Stimulated activated CD4-positive, alpha-beta T cell treated with anti-CD3 and anti-CD28 coated beads, Interleukin-2, amount 100 ng/mL, for 4 hours (primary cell): Measurements from ENCODE around the gene LRRC52.

ENCODE experiments used
- DNase-seq: peaks from one replicate; pipeline ENCODE4 v3.0.0-alpha.2; 2020; ENCODE audit warnings: low read depth

Gene LRRC52

GRCh38 chr1:165543532-165544438, at the start of gene LRRC52:
LRRC52 (plus strand) TSS chr1:165544000; CDS start chr1:165544297, 297 bp downstream.
- DNase-seq: no peak

DNA sequence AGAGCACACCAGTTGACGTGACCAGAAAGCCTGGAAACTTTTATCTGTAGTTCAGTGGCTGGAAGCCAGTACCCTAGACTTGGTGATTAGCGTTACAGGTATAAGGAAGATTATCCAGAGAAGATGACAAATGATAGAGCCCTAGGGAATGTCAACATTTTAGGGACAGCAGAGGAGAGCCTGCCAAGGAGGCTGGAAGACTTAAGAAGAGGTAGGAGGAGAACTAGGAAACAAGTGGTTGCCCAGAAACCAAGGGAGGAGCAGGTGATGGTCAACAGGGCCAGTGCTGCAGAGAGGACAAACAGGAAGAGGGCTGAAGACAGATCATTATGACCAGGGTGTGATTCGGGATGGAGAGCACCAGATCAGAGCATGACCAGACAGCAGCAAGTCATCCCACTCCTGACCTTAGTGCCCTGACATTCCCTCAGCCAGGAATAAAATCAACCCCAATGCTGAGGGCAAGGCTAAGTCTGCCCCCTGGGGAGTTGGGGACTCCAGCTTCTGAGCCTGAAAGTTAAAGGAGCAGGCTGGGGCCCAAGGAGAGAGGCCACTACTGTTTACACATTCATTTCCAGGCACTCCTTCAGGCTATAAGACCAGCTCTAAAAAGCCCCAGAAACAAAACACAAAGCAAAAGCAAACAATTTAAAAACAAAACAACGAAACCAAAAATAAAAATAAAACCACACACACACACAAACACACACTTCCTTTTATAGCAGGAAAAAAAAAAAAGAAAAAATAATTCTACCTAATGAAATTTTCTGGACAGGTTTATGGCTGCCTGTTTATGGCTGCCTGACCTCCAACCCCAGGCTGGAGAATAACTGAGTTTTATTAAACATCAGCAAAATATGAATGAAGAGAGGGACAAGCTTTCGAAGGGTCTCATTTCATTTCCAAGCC, 48.6 kb upstream of the LRRC52 start:
- DNase-seq: no peak

- DNase-seq: no peak
Observed at GRCh38 chr1:165495858-165496205, 48.0 kb upstream of the LRRC52 start.

DNA sequence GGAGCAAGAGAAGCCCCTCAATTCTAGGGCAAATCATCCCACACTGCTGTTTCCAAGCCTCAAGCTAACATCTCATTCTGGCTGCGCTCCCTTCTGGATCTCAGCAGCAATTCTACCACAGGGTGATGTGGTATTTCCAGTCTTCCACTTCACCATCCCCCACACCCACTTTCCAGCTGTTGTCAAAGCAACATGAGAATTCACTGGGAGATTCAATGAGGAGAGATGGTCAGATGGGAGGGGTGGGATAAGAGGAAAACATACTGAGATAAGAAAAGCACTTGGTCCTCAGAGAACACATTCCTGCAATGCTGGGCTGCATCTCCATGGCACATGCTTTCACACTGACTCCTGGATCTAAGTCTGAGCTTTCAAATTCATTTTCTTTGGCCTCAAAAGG, 47.3 kb upstream of the LRRC52 start:
- DNase-seq: no peak

GRCh38 chr1:165497069-165498013, 46.5 kb upstream of the LRRC52 start:
- DNase-seq: no peak

GRCh38 chr1:165501330-165501969, 42.4 kb upstream of the LRRC52 start:
- no peak for DNase-seq

DNA sequence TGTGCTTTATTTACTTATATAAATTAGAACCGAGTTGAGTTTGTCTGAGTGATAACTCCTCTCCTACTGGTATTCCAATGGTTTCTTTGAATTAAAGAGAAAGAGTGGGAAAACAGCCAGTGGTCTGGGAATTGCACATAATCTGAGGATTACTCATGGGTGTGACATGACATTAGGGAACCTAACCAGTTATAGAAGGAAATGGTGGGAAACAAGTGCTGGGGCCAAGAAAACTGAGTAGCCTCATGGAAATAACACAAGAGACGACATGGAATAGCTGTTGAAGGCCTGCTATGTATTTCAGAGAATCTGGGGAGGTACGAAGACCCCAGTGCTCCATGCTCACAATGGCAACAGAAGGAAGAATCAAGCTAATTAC, 41.8 kb upstream of the LRRC52 start:
- no peak for DNase-seq

DNA sequence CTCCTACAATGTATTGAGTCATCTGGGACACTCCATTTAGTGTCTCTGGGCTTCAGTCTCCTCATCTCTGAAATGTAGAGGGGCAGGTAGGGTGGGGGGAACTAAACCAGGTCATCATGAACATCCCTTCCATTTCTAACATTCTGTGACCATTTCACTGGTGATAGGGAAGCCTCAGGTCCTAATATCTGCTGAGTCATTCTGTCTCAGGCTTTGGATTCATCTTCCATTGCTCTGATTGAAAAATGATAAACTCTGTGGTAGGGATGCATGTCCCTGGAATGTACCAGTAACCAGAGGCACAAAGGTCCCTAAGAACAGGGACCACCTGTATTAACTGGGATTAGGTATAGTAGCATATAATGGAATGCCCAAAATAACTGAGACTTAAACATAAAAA, 36.2 kb upstream of the LRRC52 start:
- no peak for DNase-seq

DNA sequence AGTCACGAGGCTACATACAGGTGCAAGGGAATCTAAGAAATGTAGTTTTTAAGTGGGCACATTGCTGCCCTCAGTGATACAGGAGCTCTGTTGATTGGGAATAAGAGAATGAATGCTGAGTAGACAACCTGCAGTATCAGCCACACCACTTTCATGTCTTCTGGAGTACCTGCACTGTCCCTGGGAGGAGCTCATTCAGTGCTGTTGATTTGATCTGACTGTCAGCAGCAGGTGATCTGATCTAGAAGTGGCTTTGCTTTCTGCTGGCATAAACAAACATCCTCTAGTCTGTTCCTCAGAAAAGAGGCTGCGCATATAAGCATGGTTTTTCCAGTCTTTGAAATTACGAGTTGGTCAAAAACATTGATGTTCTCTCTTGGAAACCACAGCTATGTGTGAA, 35.5 kb upstream of the LRRC52 start:
- DNase-seq: no peak

DNA sequence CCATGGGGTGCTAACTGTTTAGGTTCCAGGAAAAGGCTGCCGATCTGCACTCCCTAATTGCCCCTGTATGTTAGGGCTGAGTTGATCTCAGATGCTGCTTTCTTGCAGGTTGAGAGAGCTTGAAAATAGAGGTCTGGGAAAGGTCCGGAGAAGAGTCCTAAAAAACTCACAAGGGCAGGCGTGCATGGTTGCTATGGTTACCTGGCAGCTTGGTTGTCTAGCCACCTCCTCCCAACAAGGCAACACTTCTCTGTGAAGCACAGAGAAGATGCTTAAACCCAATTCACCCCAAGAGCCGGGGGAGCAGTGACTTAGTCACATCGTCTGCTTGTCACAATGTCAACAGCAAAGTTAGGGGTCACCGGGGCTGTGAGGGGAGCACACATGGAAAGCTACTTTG, 31.0 kb upstream of the LRRC52 start:
- DNase-seq: no peak

- no peak for DNase-seq
Observed at GRCh38 chr1:165516469-165516868, 27.3 kb upstream of the LRRC52 start.

DNA sequence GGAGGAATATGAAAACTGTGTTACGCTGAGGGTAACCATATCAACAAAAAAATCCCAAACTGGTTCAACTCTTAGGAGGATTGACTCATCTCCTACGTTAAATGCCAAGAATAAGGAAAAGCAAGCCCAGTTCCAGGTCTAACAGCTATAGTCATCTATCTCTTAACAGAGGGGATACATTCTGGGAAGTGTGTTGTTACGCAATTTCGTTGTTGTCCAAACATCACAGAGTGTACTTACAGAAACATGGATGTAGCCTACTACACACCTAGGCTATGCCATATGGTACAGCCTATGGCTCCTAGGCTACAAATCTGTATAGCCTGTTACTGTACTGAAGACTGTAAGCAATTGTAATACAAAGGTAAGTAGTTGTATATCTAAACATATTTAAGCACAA, 23.2 kb upstream of the LRRC52 start:
- DNase-seq: no peak

GRCh38 chr1:165524639-165525285, 19.0 kb upstream of the LRRC52 start:
- no peak for DNase-seq

- no peak for DNase-seq
Observed at GRCh38 chr1:165525708-165526107, 18.1 kb upstream of the LRRC52 start.

DNA sequence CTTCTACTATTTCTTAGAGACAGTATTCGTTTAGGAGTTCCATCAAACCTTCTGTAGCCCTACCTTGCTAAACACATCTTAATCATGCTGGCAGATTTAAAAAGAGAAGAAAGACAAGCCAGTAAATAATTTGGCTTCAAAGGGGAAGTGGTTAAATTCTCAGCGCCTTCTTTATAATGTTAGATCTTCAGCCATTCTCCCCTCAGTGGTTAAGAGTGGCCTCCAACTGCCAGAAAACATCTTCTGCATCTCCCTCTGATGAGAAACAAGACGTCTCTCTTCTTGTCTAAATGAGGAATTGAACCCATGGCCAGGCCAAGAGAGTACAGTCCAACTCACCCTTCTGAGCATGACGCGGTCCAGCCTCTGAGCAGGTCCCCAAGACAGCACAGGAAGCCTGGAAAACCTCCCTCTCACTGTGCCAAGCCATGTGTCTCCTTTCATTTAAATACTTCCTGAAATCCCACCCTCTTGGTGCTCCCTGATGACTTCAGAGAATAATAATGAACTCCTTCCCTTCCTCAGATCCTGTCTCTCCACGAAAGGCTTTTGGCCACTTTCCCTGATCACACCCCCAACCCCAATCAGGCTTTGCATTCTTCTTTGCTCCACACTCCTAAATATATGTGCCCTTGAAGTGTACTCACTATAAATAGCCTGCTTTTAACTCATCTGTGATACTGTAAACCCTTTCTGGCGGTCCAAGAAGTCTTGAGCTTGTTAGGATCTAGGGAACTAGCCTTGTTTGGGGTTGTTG, 16.4 kb upstream of the LRRC52 start:
- no peak for DNase-seq

DNA sequence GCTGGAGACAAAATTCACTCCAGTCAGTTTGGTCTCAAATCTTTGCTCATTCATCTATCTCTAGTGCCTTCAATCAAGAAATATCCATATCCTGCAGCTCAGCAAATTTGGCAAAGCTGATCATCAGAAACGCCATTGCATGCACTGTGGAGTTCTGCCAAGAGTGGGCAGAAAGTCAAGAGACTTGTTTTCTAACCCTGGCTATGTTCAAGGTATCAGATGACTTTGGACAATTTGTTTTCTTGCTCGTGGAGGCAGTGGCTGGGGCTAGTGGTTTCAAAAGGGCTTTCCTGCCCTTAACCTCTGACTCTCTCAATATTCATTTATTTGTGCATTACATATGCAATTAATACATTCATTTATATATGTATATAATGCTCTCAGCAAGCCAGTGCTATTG, 12.8 kb upstream of the LRRC52 start:
- no peak for DNase-seq

- DNase-seq: no peak
Observed at GRCh38 chr1:165532053-165532452, 11.7 kb upstream of the LRRC52 start.

- no peak for DNase-seq
Observed at GRCh38 chr1:165533254-165533653, 10.5 kb upstream of the LRRC52 start.

GRCh38 chr1:165536016-165536415, 7.8 kb upstream of the LRRC52 start:
- no peak for DNase-seq
